Measurements from ENCODE around the gene MBNL2.
A peak's percentile ranks its signal among the peaks of the same experiment; 100 is the strongest.

The MBNL2 gene

DNA sequence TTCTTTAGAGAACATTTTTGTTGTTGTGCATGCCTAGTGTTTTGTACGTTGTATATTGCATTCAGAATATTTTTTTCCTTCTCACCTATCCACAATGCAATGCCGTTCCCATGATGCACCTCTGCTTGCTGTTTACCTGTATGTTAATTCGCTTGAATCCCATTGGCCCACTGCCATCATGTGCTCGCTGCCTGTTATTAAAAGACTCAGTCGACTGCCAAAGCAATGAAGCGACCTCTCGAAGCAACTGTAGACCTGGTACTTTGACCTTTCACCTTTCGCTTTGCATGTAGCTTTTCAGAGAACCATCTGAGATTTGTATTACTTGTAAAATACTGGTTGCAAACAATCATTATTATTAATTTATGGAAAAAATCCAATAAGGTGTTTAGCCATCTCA is 134.5 kb downstream of the MBNL2 start:
- TF ChIP-seq, protein P1, sequence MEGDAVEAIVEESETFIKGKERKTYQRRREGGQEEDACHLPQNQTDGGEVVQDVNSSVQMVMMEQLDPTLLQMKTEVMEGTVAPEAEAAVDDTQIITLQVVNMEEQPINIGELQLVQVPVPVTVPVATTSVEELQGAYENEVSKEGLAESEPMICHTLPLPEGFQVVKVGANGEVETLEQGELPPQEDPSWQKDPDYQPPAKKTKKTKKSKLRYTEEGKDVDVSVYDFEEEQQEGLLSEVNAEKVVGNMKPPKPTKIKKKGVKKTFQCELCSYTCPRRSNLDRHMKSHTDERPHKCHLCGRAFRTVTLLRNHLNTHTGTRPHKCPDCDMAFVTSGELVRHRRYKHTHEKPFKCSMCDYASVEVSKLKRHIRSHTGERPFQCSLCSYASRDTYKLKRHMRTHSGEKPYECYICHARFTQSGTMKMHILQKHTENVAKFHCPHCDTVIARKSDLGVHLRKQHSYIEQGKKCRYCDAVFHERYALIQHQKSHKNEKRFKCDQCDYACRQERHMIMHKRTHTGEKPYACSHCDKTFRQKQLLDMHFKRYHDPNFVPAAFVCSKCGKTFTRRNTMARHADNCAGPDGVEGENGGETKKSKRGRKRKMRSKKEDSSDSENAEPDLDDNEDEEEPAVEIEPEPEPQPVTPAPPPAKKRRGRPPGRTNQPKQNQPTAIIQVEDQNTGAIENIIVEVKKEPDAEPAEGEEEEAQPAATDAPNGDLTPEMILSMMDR (IDR thresholded peaks at IDR 0.05; ENCODE audit: low read depth, low read length) = no peak
- no peak overlapping the region for H3K4me3 ChIP-seq (ENCODE audit: low read depth, low read length)

- no peak overlapping the region for H3K4me3 ChIP-seq (ENCODE audit: low read depth, low read length)
- TF ChIP-seq, protein P1 (IDR thresholded peaks at IDR 0.05; ENCODE audit: low read depth, low read length) = peak; percentile 84
These were observed 137.3 kb downstream of the MBNL2 start for GRCh38 chr13:97359181-97360057.

DNA sequence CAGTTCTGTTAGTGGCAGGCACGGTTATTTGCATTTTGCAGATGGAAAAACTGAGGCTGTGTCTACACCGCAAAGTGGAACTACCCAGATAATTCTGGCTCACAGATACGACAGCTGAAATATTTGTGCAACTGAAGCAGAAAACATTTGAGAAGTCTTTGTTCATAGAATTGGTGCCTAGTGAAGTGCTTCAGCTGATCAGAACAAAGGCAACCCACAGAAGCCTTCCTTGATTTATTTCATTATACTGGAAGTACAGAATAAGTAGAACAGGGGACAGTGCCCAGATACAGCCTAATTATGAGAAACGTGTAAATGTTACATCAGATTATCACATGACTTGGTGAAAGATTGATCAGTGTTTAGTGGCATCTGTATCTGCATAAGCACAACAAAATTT is 138.5 kb downstream of the MBNL2 start:
- TF ChIP-seq, protein P1 (IDR thresholded peaks at IDR 0.05; ENCODE audit: low read depth, low read length) = no peak
- H3K4me3 ChIP-seq (ENCODE audit: low read depth, low read length) = no peak overlapping the region

DNA sequence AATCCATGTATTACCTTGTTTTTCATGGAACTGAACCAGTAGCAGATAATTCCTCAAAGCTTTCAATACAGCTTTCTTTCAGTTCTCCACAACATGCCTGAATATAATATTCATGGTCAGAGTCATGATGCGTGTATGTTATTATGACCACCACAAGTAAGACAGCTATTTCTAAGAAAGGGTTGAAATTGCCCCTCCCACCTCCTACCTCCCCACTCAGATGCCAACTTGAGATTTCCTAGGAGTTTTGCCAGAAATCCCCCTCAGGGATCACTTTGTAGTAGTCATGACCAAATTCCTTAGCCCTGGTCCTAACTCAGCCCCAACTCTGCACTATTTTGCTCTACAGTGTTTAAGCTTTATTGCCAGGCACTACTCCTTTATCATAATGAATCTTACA is 141.9 kb downstream of the MBNL2 start:
- H3K4me3 ChIP-seq (ENCODE audit: low read depth, low read length) = no peak overlapping the region

DNA sequence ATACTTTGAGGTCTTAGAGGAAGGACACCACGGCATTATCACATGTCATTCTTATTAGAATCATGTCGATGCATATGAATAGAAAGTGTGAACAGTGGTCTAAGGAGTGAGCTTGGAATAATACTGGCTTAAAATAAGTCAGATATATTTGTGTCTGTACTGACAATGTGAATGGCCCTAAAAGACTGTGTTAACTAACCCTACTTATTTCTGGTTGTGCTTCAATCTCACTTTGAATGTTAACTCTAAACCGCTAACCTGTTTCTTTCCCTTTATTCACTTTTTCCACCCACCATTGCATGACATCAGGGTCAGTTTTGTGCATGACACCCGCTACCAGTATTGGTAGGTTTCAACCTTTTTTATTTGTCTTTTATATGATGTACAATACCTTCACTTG is 142.7 kb downstream of the MBNL2 start:
- H3K4me3 ChIP-seq (ENCODE audit: low read depth, low read length) = no peak overlapping the region
- TF ChIP-seq, protein P1 (IDR thresholded peaks at IDR 0.05; ENCODE audit: low read depth, low read length) = no peak

More for the DNA sequence above, 141.9 kb downstream of the MBNL2 start:
- TF ChIP-seq, protein P1 (IDR thresholded peaks at IDR 0.05; ENCODE audit: low read depth, low read length) = no peak

- TF ChIP-seq, protein P1 (IDR thresholded peaks at IDR 0.05; ENCODE audit: low read depth, low read length) = no peak; the same call in 1 of the 2 replicates
- H3K4me3 ChIP-seq (ENCODE audit: low read depth, low read length) = no peak overlapping the region
These were observed 144.1 kb downstream of the MBNL2 start for GRCh38 chr13:97366172-97366688.
